GM19372 (cell line): ENCODE measurements around the gene ALG3.

Experiments used
- ATAC-seq: cut with Tn5 transposase; IDR thresholded peaks from one replicate; pipeline ENCODE4 v1.9.1; 2021; ENCODE audit warnings: mild to moderate bottlenecking, low read depth, moderate library complexity; ENCODE audit not compliant: unreplicated experiment

The ALG3 gene

DNA sequence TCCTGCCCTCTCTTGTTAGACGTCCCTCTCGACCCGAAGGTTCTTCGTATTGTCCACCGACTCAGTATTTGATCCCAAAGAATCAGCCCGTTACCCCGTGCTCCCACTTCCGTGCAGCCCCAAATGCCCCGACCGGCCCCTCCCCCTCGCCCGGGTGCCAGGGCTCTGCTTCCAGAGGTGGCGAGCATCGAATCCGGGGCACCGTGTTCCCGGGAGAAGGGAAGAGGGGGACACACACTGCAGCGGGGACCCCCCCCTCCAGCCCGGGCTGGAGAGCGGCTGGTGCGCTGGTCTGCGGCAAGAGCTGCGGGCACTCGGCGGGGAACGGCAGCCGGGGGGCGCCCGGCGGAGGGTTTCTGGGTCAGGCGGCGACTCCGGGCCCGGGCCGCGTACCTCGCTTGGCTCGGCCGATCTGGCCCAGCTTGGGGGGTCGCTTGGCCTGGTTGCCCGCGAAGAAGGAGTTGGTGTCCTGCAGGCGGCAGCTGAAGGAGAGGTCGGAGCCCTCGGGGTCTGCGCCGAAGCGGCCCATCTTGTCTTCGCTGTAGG is 12.0 kb upstream of the ALG3 start:
- ATAC-seq: no peak

DNA sequence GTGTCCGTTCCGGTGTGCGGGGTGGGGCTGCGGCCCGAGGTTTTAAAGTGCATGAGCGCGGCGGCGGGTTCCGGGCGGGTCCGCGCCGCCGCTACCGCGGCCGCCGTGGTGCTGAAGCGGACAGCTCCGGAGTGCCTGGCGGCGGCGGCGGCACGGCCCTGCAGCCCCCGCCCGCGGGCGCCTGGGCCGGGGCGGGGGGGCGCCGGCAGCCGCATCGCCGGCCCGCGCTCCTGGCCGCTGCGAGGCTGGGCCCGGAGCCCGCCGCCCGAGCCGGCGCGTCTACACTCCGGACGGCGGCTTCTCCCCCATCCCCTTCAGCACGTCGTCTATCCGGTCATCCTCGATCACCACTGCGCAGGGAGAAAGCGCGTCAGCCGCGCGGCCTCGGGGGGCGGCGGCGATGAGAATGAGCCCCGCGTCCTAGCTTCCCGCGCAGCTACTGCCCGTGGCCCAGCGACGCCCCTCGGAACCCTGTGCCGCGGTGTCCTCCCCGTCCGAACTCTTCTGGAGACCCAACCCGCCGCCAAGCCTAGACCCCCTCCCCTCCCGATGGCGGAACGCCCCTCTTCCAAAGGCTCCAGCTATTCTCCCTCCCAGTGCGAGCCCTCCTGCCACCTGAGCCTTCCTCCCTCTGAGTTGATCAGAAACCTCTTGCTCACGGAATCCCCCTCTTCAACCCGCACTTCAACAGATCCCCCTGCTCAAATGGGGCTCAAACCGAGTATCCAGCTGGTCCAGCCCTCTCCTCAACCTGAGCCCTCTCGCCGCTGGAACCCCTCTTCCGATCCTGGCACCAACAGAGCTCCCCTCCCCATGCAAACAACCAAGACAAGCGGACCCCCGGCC is 11.3 kb upstream of the ALG3 start:
- no peak for ATAC-seq

DNA sequence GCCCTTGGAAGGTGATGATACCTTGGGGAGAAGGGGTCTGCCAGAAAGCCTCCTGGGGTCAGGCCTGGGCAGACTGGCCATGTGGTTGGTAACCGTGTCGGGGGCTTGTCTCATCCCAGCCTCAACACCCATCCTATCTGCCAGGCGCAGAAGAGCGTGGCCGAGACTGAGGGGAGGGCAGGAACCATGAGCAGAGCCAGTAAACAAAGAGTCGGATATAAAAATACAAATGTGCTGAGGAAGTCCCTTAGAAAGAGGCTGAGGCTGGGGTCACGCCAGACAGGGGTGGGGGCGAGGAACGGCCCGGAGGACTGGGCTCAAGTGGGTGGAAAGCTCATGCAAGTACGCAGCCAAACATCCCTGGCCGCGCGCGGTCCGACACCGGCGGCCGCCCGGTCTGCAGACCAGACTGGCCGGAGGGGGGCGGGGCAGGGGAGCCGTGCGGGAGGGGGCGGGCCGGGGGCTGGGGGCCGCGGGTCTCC is 10.7 kb upstream of the ALG3 start:
- no peak for ATAC-seq

DNA sequence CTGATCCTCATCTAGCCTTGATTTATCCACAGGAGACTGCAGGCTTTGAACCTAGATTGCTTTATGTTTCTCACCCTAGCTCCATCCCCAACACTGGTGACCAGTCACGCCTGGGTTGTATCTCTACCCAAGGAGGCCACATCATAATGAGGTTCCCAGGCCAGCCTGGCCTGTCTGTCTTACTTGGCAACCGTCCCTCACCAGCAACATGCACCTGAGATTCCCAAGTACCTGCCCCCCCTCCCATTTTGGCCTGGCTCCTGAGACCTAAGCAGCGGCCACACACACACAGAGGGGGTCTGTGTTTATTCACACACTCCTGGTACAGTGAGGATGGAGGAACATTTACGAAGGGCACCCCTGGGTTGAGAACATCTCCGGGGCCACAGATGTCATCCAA is 10.2 kb upstream of the ALG3 start:
- ATAC-seq: no peak

DNA sequence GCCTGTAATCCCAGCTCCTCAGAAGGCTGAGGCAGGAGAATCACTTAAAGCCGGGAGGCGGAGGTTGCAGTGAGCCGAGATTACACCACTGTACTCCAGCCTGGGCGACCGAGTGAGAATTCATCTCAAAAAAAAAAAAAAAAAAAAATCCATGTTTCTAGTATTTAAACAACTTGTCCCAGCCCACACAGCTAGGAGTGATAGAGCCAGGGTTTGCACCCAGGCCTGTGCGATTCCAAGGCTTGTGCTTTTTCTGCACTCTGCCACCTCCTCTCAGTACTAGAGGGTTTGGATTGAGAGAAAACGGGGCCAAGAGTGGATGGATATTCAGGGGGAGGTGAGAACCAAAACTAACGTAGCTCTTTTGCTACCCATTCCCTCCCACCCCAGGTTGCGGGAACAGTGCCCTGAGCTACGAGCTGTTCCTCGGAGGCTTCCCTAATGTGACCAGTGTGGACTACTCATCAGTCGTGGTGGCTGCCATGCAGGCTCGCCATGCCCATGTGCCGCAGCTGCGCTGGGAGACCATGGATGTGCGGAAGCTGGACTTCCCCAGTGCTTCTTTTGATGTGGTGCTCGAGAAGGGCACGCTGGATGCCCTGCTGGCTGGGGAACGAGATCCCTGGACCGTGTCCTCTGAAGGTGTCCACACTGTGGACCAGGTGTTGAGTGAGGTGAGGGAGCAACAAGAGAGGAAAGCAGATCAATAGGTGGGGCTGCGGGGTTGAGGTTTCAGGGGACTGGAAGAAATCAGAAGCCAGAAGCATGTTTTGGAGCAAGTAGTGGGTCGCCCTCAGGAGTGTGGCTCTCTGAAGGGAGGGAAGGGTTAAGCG is 8.5 kb upstream of the ALG3 start:
- no peak for ATAC-seq

DNA sequence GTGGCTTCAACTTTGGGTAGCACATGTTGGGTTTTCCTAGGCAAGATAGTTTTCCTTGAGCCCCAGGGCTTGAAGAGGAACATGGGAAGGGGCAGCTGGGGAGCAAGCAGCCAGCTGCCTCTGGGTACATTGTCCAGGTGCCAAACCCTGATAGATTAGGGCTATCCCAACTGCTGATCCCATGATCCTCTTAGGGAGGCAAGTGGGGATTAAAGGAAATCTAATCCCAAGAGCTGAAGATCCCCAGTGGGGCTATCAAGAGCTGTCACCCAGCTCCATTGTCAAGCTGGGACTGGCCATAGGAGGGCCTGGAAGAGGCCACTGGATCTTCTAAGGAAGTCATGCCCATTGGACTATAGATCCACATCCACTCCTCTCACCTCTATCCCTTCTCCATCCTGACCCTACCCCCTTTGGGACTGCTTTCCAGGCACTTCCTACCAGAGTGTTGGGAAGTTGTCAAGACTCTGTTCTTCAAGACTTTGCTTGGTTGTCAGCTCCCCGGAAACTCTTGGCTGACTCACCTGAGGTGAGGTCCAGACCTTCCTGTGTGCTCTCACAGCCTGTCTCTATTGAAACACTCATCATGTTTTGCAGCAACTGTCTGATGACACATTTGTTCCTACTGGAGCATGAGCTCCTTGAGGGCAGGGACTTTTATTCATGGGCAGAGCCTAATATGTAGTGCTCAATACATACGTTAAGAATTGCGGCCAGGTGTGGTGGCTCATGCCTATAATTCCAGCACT is 6.7 kb upstream of the ALG3 start:
- no peak for ATAC-seq

DNA sequence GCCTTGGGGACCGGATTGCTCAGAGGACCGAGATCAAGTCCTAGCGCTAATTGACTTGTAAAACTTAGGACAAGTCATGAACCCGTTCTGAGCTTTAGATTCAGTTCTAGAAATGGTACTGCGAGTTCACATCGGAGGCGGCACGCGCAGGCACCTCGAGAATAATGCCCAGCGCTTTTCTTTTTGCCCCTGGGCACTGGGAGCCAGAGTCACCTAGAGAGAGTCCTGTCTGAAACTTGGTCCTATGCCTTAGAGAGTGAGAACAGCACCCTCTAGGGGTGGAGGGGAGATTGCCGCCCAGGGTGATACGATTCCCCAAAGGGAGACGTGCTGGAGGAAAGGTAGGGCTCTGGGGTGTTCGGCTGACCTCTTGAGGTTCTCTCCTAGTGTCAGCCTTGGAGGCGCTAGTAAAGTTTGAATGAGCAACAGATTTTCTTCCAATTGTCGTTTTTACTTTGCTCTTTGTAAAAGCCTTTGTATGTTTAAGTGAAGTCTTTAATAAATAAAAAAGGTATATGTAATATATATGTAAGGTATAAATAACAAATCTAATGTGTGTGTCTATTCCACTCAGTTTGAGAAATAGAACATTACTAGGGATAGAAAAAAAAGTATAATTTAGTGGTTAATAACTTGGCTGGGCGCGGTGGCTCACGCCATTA is 1.5 kb upstream of the ALG3 start:
- peak; percentile 57 for ATAC-seq

DNA sequence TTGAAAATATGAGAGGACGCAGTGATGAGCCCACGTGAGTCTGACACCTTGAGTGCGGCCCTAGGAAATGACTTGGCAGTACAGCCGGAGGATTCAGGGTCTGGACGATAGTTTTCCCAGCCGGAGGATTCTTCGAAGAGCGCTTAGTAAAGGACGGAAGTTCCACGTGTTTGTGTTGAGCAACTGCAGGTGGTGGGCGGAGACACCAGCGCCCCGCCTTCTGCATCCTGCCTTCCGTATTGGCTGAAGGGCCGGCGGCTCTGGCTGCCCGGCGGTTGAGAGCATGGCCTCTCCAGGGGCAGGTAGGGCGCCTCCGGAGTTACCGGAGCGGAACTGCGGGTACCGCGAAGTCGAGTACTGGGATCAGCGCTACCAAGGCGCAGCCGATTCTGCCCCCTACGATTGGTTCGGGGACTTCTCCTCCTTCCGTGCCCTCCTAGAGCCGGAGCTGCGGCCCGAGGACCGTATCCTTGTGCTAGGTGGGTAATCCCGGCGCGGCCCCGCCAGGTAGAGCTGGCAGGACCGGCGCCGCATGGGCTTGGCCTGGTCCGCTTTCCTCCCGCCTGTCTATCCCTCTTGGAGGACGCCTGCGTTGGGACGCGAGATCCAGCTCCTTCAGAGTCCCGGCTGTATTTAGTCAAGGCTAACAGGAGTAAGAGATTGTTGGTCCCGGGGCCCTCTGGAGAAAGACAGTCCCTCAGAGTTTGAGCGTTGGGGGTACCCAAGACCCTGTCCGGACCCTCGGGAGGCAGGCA is 827 bp upstream of the ALG3 start, which contains the start of gene EEF1AKMT4:
EEF1AKMT4 (plus strand) TSS at position 261 of the 755 bp plus-strand sequence; CDS start at position 284, 23 bp downstream.
- peak; percentile 88 for ATAC-seq

DNA sequence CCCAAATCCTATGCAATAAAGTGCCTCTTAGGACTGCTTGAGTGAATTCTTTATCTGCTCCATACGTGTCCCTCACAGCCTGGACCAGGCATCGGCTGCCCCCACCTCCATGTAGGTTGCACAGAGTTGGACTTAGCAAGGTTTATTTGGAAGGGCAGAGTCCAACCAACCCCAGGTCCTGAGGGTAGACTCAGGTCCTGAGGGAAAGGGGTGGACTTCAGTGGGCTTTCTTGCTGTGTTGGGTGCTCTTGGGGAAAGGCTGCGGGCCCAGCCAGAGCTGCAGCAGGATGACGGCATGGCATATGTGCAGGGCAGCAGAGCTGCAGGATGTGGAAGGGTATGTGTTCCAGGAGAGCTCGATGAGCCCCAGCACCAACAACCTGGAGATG is 6.5 kb downstream of the ALG3 start:
- no peak for ATAC-seq

DNA sequence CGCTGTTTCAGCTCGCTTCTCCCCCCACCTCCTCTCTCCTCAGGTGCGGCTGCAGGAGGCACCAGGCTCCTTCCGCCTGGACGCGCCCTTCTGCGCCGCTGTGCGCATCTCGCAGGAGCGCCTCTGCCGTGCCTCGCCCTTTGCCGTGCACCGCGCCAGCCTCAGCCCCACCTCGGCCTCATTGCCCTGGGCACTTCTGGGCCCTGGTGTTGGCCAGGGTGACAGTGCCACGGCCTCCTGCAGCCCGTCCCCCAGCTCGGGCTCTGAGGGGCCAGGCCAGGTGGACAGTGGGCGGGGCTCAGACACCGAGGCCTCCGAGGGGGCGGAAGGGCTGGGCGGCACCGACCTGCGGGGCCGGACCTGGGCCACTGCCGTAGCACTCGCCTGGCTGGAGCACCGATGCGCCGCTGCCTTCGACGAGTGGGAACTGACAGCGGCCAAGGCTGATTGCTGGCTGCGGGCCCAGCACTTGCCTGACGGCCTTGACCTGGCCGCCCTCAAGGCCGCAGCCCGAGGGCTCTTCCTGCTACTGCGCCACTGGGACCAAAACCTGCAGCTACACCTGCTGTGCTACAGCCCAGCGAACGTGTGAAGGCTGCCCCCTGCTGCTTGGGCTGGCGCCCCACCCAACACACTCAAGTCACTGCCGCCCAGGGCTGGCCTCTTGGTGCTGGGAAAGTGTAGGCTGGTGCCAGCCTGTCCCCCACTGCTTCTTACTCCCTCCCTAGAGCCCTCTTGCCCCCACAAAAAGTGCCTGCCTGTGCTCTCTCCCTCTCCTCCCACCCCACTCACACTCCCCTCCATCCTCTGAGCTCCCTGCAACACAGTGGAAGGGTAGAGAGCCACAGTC is 7.1 kb downstream of the ALG3 start:
- ATAC-seq: no peak

DNA sequence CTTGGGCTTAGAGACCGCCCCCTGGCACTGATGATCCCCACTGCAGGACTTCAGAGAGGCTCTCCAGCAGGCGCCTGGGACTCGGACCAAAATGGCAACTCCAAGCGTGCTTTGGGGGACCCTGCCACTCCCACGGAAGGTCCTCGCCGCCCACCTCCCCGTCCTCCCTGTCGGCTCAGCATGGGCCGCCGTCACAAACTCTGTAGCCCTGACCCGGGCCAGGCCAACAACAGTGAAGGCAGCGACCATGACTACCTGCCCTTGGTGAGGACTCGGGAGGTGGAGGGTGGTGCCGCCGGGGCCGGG is 7.7 kb downstream of the ALG3 start:
- no peak for ATAC-seq

DNA sequence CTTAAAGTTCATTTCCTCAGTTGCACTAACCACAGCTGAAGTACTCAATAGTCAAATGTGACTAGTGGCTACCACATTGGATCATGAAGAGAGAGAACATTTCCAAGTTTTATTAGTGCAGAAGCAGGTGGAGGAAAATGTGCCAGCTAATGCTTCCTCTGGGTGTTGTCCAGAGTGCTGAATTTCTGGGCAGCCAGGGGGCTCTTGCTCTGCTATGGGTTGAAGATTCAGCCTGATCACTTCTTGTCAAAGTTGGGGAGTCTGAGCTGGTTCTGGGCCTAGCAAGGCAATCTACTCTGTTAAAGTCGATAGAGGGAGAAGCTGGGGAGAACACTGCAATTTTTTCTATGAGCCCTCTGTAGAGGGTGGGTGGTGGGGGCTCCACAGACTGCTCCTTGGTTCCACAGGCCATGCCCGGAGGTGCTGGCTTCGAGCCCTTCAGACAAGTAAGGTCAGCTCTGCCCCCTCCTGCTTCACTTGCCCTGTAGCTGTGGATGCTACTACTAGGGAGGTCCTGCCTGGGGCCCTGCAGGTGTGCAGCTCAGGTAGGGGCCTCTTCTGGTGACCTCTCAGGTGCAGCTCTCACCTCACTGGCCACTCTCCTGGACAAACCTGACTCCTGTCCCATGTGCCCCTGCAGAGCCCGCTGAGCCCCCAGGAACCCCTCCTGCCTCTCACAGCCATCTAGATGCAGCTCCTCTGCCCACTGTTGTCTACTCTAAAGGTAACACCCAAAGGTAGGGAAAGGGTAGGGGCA is 8.2 kb downstream of the ALG3 start:
- no peak for ATAC-seq

DNA sequence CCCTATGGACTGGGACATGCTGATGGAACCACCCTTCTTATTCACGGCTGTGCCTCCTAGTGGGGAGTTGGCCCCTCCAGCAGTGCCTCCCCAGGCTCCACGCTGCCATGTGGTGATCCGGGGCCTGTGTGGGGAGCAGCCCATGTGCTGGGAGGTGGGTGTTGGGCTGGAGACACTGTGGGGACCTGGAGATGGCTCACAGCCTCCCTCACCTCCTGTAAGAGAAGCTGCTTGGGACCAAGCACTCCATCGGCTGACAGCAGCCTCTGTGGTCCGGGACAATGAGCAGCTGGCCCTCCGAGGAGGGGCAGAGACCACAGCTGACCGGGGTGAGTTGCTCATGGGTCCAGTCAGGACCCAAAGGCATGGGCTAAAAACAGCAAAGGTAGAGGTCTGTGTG is 9.1 kb downstream of the ALG3 start:
- ATAC-seq: no peak

DNA sequence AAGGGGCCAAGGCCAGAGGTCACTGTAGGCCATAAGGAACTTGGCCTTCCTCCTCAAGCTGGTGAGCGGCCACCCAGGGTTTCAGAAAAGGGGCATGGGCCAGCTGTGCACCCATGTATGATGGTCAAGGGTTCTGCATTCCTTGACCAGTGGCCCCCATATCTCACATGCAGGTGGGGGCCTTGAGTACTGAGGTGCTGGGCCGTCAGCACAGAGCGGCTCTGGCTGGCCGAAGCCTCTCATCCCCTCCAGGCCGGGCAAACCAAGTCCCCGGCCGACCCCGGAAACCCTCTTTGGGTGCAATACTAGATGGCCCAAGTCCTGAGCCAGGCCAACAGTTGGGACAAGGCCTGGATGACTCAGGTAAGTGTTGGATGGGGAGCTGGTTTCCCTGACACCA is 9.5 kb downstream of the ALG3 start:
- ATAC-seq: no peak

DNA sequence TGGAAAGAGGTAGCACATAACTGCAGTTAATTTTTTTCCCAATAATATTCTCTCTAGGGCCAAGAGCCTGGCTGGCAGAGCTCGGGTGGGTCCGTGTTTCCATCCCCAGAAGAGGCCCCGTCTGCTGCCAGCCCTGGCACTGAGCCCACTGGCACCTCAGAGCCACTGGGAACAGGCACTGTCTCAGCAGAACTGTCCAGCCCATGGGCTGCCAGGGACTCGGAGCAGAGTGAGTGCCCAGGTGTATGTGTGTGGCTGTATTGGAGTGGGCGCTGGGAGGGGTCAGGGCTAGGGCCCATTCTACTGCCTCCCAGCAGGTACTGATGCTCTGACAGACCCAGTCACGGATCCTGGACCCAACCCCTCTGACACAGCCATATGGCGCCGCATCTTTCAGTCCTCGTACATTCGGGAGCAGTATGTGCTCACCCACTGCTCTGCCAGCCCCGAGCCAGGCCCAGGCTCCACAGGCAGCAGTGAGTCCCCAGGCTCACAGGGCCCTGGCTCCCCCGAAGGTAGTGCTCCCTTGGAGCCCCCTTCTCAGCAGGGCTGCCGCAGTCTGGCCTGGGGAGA is 10.4 kb downstream of the ALG3 start:
- no peak for ATAC-seq

DNA sequence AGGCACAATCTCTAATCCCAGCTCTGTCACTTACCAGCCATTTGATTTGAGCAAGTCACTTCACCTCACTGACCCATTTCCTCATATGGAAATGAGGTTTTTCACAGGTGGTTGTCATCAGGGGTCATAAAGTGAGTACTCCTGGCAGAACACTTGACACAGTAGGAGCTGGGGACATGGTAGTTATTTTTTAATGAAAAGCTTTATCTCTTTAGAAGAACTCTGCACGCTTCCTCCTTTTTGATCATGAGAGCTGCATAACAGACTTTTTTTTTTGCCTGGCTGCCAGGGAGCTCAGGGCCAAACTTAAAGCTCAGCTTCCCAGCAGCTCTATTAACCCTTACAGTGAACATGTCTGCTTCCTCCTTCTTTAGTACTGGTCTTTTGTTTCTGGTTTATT is 11.0 kb downstream of the ALG3 start:
- ATAC-seq: no peak

DNA sequence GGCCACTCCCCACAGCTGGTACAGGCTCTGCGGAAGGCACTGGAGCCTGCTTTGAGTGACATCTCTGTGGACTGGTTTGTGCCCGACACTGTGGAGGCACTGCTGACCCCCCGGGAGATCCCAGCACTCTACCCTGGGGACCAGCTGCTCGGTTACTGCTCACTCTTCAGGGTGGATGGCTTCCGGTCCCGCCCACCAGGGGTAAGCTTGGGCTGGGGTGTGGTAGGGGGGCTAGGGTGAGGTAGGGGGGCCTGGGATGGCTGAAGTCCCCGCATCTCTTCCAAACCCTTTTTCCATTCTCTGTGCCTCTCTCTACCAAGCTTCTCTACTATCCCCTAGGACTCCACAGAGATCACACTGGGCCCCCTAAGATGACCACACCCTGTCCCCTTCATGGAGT is 11.6 kb downstream of the ALG3 start:
- ATAC-seq: no peak

DNA sequence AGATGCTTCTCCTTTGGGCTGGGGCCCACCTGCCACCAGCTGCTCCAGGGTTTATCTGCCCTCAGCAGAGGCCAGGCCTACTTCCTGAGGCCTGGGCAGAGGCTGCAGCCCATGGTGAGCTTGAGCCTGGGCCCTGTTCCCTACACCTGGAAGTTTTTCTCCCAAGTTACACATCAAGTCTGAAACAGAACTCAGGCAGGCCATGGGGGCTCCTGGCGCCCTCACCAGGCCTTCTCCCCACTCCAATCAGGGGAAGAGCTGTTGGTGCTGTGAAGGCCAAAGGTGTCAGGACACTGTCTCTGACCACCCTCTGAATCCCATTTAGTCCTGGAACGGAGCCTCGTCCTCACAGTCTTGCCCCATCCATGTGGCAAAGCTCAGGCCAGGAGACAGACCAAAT is 12.1 kb downstream of the ALG3 start:
- ATAC-seq: no peak
